Measurements from ENCODE around the gene DKC1.

DKC1 gene

DNA sequence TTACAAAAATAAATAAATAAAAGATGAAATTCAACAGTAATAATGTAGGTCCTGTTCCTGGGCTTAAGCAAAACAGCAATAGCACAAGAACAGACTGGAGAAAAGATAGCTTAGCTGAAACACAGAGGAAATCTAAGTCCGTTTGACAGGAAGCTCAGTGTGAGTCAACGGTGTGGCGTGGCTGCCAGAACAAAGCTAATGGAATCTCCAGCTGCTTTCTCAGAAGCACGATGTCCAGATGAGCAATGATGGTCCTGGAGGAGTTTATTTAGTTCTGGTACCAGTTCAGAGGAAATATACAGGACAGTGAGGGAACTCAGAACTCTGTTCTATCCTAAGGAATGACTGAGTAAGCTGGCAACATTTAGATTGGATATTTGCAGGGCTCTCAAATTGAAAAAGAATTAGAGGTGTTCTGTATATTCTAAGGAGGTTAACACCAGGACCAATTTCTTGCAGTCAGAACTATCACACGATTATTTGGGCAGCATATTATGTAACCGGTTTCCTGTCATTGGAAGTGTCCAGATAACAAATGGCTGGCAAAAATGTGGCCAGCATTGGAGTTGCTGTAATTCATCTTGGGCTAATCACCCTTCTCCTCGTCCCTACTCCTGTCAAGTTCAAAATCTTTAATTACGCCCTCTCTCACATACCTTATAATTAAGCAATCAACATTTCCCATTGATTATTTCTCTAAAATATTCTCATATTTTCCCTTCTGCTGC lies 24.5 kb upstream of the DKC1 start:
- no peak for DNase-seq

DNA sequence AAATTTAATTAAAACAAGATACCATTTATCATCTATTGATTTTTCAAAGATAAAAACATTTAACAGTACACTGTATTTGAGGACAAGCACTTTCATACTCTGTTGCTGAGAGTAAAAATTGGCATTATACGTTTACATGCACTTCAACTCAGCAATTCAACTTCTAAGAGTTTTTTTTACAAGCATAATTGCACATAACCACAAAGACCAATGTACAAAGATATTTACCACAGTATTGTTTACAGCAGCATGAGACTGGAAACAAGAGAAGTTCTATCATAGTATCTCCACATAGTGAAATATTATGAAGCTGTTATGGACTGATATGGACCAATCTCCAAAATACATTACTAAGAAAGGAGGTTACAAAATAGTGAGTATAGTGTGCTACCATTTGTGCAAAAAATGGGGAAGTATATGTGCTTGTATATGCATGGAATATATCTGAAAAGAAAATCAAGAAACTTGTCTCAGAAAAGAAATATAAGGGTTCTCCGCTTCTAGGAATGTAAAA lies 22.7 kb upstream of the DKC1 start:
- DNase-seq: no peak

DNA sequence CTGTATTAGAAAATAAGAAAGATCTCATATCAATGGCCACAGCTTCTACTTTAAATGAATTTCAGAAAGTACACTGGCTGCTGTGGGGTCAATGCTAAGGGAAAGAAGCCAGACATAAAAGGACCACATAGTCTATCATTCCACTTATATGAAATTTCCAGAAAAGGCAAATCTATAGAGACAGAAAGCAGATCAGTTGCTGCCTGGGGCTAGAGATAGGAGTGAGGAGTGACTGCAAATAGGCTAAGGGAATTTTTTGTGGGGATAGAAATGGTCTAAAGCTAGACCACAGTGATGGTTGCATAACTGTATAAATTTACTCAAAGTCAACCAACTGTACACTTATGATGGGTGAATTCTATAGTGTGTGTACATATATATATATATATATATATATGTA lies 20.1 kb upstream of the DKC1 start:
- DNase-seq: no peak

DNA sequence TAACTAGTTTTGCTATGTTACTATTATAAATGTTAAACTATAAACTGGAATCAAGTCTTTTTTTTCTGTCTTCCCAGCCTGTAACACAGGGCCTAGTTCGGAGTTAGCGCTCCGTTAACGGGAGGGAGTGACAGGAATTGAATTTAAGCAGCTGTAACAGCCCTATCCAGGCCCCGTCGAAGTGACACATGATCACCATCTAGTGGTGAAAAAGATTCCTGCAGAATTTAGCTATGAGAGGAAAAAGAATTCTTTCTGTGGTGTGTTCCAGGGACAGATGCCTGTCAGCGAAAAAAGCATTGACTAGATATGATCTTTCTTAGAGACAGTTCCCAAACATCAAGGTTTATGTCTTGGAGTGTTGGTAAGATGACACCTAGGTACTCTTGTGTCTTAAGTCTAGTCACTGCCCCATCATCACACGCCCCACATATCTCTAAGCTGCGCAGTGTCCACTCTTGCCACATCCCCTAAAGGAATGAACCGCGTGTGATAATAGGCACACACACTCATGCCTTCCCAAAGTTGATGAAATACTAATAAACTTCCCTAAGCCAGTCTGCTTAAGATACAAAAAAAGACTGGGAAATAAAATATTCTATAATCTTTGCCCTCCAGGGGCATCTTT lies 13.8 kb upstream of the DKC1 start:
- no peak for DNase-seq

DNA sequence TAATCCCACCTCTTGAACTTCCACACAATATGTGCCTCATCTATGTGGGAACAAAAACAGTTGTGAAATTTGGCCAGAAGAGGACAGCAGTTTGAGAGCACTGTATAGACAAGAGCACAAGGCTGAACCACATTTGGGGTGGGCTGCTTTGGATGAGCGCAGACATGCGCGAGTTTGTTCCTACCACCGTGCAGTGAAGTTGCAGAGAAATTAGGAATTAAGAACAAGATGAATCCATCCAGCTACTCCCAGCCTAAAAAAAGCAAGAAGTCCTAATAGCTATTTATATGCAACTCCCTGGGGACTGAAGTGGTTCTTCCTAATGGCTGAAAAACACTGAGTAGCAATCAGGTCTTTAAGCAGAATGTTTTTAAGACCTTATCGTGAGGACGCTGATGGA lies 12.8 kb upstream of the DKC1 start:
- no peak for DNase-seq

DNA sequence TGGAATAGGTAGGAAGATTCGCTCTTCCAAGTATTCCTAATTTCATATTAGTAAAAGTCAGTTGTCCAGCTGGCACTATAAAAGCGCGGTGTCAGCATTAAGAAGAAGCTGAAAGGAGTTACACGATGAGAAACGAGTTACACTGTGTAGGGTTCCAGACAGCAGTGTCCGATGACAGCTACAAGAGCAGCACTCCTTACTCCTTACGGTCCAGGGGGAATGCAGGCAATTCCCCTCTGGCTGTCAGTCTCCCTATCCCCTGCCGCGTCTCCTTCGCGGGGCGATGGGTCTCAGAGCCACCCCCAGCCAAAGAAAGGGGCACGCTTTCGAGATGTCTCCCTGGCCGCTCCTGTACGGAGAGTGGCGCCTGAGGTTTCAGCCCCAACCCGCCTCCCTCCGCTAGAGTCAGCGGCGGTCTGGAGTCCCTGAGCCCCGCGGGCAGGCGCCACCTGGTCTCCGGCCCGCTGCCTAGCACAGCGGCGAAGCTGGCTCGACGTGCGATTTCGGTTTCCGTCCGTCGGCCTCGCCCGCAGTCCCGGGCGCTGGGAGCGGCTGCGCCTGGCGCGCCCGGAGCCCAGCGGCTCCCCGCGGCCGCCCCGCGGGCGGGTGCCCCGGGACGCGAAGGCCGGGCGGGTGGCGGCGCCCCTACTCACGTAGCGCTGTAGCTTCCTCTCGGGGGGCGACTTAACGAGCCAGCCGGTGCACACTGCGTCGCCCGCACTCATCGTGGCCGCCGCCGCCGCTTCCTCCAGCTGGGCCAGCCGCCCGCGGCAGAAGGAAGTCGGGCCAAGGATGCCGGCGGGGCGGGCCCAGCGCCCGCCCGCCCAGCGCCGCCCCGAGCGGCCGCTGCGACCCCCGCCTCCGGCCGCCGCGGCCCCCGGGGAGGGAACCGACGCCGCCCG lies 12.1 kb upstream of the DKC1 start, which contains the start of gene GAB3:
Gene GAB3 (minus strand): TSS at position 777 of the 902 bp plus-strand sequence. CDS start 52 bp downstream, at position 725.
- DNase-seq: no peak

DNA sequence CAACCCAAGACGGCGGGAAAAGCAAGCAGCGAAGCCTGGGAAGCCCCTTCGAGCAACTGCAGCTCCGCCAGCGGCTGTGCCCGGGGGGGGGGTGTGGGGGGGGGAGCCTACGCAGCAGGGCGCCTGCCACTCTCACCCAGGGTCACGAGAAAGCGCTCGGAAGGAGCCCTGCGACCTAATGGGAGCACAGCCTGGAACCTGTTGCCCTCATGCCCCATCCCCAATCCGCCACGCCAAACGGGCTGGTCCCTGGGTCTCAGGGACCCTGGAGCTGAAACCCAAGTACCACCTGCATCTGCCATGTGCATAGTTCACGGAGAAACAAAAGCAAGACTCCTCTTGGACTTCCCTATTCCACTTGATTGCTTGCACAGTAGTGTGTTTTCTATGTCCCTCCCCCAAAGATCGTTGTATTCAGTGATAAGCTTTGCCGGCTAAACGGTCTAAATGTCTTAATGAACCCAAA lies 11.4 kb upstream of the DKC1 start:
- no peak for DNase-seq

DNA sequence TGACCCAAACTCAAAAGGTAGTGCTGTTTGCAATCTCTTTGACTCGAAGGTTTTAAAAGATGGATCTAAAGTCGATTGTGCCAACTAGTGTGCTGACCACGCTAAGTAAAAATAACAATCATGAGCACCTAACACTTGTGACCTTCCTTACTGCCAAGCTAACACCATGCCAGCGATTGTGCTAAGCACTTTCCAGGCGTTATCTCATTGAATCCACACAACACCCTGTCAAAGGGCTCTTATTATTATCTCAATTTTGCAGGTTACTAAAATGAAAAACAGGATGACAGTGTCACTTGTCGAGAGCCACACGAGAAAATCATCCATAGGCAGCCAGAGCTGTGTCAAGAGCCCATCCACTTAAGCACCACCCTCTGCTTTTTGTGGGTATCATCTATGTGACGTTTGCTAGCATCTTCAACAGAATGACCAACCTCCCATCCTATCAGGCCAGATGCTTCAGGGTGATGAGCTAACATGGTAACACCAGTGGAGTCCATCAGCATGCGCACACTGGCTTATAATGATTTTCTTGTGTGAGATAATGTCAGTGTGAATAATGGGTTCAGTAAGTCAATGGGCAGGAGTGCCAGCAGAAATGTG lies 10.9 kb upstream of the DKC1 start:
- no peak for DNase-seq

DNA sequence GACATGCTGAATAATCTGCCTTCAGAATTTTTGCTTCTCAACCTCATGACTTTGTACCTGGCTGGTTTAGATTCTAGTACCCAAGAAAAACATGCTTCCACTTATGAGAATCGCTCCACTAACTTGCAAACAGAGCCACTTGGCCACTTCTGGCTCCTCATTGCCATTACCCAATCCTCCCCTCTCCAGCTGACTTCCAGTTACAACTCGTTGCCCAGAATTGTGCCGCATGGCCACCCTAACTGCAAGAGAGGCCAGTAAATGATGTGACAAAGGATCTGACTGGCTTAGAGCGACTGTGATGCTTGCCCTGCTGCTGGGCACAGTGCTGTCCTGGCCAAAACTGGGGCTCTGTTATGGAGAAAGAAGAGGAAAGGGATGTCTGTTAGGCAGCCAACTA lies 4.0 kb upstream of the DKC1 start:
- no peak for DNase-seq

DNA sequence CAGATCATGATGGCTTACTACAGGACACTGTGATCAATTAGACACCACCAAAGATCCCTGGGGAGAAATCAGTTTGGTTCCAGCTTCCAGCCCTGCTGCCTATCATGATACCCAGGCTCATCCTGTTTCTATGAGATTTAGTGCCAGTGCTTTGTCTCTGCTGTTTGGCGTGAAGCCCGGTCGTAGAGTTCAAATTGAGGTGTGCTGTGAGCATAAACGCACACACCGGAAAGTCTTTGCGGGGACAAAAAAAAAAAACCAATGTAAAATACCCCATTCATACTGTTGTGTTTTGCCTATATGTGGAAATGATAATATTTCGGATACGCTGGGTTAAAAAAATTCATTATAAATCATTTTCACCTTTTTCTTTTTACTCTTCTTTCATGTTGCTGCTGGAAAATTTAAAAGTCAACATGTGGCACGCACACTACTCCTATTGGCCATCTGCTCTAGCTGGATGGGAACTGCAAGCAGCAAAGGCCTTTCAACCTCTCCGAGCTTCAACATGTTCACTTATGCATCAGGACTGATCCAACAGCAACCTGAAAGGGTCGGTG lies 607 bp upstream of the DKC1 start:
- no peak for DNase-seq

DNA sequence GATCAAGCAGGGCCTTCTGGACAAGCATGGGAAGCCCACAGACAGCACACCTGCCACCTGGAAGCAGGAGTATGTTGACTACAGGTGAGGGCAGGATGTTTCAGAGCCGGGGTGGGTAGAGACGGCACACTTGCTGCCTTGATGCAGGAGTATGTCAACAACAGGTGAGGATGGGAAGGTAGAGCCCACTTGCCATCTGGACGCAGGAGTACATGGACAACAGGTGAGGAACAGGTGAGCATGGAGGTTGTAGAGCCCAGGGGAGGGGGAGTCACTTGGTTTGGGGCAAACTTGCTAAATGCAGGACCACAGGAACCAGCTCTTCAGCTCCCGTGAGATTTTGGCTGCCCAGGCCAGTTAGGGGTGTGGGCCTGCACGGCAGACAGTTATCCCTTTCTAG lies 12.0 kb downstream of the DKC1 start:
- DNase-seq: no peak

DNA sequence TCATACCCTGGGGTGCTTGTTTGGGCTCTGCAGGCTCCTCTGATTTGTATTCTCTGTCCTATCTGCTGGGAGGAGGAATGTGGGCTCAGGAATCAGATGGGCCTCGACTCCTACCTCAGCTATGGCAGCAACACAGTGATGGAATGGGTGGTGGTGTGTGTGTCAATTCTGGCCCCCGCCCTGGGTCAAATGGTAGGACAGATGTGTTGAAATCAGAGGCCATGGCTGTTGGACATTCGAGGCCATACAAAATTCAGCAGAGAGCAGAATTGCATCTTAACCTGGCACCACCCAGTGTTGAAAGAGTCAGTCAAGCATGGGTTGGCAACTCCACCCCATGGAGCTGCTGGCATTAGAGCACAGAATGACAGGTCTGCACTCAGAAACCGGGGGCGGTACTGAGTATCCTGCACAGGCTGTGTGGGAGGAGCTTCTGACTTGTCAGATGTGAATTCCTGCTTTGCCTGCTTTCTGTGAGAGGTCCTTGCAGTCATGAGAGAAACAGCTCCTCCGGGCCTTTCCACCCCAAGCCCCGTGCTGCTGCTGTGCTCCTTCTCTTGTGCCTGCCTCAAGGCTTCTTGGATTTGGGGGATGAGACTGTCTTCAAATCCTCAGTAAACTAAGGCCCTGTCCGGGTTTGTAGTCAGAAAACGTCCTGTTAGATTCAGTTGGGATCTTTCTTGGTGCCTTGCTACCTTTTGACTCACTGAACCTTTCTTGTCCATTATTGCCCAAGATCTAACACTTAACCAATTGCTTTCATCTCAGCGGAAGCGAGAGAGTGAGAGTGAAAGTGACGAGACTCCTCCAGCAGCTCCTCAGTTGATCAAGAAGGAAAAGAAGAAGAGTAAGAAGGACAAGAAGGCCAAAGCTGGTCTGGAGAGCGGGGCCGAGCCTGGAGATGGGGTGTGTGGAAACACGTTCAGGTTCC lies 13.0 kb downstream of the DKC1 start:
- DNase-seq: no peak

DNA sequence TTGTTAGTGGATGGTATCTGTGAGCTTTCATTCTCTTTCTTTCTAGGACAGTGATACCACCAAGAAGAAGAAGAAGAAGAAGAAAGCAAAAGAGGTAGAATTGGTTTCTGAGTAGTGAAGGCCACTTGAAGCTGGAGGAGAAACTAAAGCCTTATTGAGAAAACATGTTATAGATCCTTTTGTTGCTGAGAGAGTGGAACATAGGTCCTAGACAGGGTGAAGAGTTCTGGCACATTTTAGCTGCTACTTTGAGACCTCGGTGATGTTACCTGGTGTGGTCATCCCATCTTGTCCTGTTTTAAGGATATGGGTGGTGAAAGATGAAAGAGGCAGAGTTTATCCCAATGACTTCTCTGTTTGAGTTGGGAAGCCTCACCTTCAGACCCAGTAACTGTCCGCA lies 14.1 kb downstream of the DKC1 start:
- DNase-seq: no peak

DNA sequence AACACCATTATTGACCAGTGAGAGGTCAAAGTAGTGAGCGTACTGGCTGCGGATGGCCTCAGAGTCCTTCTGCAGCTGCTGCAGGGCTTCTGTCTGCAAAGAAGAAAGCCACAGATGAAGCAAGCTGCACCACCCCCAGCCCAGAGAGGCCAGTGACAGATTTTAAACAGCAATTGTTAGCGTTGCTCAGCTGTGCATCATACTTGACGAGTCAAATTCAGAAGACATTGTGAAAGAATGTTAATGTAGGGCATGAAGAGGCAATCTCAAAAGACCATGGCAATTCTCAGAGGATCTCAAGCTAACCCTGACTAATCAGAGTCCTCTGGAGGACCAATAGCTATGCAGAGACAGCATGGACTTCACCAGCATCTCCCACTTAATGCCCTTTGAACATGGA lies 16.6 kb downstream of the DKC1 start:
- no peak for DNase-seq

DNA sequence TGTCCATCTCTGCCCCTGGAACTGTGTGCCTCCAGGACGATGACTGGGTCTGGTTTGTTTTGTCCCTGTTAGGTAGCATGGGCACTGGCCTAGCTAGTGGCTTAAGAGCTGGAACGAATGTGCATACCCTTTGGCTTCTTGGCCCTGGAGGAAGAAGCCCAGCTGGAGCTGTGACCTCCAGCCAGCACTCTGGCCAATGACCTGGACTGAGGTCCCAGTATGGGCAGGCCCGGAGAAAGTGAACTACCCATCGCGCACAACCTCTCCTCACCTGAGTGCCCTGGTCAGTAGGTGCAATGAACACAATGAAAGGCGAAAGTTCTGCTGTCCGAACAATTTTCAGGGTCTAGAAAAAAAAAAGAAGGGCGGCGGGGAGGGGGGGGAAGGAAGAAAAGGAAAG lies 18.3 kb downstream of the DKC1 start:
- DNase-seq: no peak

DNA sequence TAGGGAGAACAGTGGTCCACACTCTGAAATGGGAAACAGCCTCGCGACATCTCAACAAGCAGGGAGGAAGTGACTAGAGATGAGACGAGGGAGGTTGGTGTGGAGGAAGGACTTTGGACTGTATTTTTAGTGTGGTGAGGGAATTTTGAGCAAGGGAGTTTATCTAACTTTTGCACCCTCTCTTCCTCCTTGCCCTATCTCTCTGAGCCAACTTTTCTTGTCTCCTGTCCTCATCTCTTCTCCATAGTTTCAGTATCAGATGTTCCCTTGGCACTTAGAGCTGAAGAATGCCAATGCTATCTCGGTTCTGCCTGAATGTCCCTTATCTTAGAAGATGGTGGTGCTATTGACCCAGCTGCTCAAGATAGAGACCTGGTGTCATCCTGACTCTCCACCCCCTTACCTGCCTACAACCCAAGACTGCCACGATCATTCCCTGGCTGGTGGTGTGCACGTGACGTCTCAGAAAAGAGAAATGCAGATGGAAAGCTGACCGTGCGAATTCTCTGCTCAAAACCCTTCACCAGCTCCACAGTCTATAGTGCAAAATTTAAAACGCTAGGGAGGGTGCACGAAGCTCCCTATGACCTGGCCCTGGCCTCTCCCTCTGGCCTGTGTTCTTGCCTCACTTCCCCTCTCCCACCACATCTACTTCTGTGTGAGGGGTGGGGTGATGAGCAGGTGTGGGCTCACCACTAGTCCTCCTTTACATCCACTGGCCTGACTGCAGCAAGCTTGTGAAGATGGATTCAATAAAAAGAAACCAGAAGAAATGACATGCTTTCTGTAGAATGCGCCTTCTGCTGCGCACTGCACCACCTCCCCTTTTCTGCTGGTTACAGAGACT lies 21.7 kb downstream of the DKC1 start:
- DNase-seq: no peak

DNA sequence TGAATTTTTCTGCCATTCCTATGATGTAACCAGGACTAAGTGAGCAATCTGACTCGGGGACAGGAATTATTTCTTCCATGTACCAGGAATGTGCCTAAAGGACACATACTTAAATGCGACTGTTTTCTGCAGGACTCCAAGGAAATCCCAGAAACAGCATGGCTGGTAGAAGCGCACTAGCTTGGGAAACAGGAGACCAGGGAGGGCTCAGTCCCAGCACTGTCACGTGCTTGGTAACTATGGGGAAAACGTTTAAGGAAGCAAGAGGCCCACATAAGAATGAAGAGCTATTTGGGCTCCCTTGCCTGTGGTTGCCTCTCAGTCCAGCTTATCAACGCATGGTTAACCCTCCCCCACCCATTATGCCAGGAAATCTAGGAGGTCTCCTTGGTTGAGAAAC lies 23.1 kb downstream of the DKC1 start:
- DNase-seq: no peak

DNA sequence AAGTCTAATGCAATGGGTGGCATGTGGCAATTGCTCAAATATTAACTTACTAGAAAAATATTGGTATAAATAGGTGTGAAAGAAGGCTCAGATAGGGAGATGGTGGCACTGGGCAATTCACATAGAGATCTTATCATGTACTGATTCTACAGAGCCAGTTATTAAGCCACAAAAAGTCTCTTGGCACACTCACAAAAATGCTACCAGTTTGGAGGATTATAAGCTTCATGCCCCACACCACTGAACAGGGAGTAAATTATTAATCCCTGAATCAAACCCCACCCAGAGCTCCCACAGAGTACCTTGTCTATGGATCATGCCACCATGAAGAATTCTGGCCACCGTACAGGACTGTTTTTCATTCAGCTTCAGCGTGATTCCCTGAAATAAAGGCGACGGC lies 28.8 kb downstream of the DKC1 start:
- no peak for DNase-seq

DNA sequence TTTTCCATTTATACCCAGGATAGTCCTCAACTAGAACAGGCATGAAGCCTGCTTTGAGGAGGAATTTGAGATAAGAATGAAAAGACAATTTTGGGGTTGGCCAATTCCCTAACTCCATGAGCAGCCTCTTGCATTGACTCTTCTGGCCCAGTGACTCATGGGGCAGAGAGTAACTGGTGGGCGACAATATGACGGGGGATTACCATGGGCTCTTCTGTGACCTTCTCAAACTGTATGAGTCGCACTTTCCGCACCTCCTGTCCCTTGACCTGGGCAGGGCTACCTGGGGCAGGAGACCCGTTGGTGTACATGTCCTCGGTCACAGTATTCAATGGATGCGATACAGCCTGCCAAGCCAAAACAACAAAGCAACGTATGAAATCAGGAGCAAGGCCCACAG lies 29.3 kb downstream of the DKC1 start:
- no peak for DNase-seq

DNA sequence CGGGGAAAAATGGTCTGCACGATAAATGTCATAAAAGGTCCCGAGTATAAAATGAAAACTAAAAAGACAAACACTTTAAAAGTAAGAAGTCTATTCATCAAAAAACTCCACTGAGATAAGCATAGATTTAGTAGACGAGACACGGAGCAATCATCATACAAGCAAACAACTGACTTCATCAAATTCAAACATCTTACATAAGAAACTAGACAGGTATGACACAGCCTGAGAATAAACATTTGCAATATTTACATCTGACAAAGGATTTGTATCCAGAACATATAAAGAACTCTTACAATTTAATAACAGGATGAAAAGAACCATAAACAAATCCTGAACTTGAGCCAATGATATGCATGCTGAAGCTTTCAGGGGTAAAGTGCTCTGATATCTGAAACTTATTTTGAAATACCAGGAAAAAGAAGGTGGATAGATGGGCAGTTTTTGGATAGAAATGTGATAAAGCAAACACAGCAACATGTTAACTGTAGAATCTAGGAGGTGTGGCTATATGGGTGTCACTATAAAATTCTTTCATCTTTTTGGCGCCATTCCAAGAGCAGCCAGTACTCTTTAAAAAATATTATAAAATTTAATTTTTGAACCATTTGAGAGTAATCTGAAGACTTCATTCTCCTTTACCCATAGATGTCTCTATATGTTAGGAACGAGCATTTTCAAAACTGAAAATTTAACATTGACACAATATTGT lies 30.6 kb downstream of the DKC1 start:
- DNase-seq: no peak
